ENCODE results near the gene LRRC4C. TPM values are rescaled to one million over a fixed set of nuclear protein-coding genes. Genes with fewer than 3 reads are reported as not detected.

Gene LRRC4C
- total RNA-seq, 1 donor from 2014 or later: not detected

DNA sequence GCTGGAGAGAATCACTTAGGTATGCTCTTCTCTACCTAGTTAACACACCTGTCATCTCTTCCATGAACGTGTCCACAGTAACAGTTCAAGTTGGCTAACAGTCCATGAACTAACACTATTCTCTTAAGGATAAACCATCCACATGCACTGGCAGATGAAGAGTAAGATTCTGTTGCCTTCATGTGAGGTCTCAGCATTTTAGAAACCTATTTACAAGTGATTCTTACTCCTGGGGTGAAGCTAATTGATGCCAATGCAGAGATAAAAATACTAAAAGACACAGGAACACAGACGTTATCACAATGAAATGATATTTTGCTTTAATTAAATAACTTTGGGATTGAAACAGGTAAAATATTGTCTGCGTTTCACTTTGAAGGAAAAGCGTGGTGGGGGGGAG, 1.3 kb downstream of the LRRC4C start:
- DNase-seq (ENCODE audit: low spot score in 2 of 2): no peak
- intact Hi-C loops (cut with DNase I): no loop called here
- TF ChIP-seq, protein P1, sequence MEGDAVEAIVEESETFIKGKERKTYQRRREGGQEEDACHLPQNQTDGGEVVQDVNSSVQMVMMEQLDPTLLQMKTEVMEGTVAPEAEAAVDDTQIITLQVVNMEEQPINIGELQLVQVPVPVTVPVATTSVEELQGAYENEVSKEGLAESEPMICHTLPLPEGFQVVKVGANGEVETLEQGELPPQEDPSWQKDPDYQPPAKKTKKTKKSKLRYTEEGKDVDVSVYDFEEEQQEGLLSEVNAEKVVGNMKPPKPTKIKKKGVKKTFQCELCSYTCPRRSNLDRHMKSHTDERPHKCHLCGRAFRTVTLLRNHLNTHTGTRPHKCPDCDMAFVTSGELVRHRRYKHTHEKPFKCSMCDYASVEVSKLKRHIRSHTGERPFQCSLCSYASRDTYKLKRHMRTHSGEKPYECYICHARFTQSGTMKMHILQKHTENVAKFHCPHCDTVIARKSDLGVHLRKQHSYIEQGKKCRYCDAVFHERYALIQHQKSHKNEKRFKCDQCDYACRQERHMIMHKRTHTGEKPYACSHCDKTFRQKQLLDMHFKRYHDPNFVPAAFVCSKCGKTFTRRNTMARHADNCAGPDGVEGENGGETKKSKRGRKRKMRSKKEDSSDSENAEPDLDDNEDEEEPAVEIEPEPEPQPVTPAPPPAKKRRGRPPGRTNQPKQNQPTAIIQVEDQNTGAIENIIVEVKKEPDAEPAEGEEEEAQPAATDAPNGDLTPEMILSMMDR (IDR thresholded peaks at IDR 0.05): no peak

DNA sequence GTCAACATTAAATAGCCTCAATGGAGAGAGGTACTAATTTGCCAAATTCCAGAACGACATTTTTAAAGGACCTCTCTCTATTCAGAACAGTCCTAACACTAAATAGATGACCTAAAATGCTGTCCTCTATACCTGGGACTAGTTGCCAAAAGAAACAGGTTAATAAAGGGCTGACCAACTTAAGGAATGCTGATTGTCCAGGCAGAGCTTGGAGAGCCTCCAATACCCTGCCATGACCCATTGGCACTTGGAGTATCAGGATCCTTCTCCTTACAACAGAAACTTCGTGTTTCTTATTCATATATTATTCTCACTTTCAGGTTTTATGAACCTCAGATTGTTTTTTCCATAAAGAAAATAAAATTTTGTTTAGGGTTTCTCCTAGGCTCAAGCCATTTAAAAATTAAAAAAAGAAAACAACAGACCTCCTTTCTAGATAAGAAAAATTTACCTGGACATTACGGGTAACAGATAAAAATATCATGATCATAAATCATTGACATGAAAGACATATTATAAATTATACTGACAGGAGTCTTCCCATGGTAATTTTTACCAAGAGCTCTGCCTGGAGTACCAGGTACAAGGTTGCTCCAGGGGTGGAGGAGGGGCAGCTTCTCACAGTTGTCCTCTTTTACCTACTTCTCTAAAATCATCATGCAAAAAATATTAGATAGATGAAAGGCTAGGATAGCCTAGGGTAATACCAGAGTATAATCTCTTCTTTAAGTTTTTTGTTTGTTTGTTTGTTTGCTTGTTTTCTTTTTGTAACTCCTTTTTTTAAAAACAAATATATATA, 2.0 kb downstream of the LRRC4C start:
- DNase-seq (ENCODE audit: low spot score in 2 of 2): no peak
- intact Hi-C loops (cut with DNase I): no loop called here
- Histone ChIP-seq H3K9me3 (no peaks in the 10 kb centered on the region), H3K27me3 (no peaks in the 10 kb centered on the region), H3K4me1 (no peaks in the 10 kb centered on the region), H3K4me3 (no peak overlapping the region), H3K36me3 (no peaks in the 10 kb centered on the region), H3K27ac (no peak overlapping the region)
- TF ChIP-seq, protein P1 (IDR thresholded peaks at IDR 0.05): no peak

More for the DNA sequence above, 1.3 kb downstream of the LRRC4C start:
- no peaks in the 10 kb centered on the region for H3K36me3 ChIP-seq
- no peaks in the 10 kb centered on the region for H3K9me3 ChIP-seq
- no peaks in the 10 kb centered on the region for H3K27me3 ChIP-seq
- no peak overlapping the region for H3K27ac ChIP-seq
- H3K4me3 ChIP-seq: no peak overlapping the region
- no peaks in the 10 kb centered on the region for H3K4me1 ChIP-seq

DNA sequence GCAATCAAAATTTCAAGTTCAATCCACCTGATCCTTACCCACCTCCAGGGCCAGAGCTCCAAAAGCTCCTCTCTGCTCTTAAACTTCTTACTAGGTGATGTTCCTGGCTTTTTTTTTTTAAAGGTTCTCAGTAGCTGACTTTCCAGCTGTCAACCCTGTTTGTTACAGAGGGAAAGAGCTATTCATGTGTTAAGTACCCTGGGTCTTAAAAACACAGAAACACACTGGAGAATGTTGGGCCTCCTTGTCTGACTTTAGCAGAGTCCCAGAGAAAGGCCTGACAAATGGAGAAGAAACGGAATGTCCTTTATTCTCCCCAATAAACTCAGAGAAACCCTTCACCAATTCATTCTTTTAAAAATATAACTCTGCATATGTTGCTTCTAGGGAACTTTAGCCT, 3.2 kb downstream of the LRRC4C start:
- Histone ChIP-seq H3K36me3 (no peaks in the 10 kb centered on the region), H3K4me1 (no peaks in the 10 kb centered on the region), H3K27ac (no peak overlapping the region), H3K4me3 (no peak overlapping the region), H3K9me3 (no peaks in the 10 kb centered on the region), H3K27me3 (no peaks in the 10 kb centered on the region)
- TF ChIP-seq, protein P1 (IDR thresholded peaks at IDR 0.05): no peak
- DNase-seq (ENCODE audit: low spot score in 2 of 2): no peak
- intact Hi-C loops (cut with DNase I): no loop called here

DNA sequence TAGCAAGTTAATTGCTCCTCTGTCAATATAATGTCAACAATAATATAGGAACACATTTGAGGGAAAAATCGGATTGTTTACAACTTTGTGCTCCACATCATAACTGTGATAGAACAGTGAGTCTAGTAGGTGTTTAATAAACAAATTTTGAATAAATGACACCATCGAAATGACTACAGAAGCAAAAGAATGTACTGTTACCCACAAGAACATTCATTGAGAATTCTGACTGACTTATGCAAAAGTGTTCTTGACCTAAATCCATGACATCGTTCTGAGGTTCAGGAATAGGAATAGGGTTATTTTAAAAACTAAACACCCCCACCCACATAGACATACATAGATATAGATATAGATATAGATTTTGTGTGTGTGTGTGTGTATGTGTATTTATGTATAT, 8.4 kb downstream of the LRRC4C start:
- no peaks in the 10 kb centered on the region for H3K36me3 ChIP-seq
- intact Hi-C loops (cut with DNase I): no loop called here
- TF ChIP-seq, protein P1 (IDR thresholded peaks at IDR 0.05): no peak
- H3K27me3 ChIP-seq: no peaks in the 10 kb centered on the region
- no peaks in the 10 kb centered on the region for H3K9me3 ChIP-seq
- no peak overlapping the region for H3K27ac ChIP-seq
- DNase-seq (ENCODE audit: low spot score in 2 of 2): no peak
- no peaks in the 10 kb centered on the region for H3K4me1 ChIP-seq
- H3K4me3 ChIP-seq: no peak overlapping the region

DNA sequence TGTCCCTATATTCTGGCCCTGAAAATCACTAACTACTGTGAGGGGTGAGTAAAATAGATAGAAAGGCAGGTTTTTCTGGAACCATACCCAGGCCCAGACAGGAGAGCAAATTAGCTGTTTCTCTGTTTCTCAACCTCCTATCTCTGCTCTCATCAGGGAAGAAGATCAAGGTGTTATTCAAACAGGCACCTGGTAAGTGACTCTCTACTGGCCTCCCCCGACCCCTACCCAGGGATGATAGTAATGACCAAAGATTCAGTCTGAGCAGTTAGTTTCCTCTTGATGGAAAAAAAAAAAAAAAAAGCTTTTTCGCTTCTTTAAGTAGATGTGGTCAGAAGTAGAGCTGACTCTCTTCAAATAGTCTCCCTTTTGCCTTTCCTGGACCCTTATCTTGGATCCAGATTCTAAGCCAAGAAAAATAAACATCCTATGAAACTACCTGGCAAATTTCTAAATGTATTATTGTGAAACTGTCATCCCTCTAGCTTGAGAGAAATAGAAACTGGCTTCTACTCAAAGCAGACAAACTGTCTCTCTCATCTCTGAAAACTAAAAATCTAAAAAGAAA, 9.9 kb downstream of the LRRC4C start:
- H3K4me3 ChIP-seq: no peak overlapping the region
- no peaks in the 10 kb centered on the region for H3K27me3 ChIP-seq
- intact Hi-C loops (cut with DNase I): no loop called here
- H3K27ac ChIP-seq: no peak overlapping the region
- TF ChIP-seq, protein P1 (IDR thresholded peaks at IDR 0.05): no peak
- no peaks in the 10 kb centered on the region for H3K9me3 ChIP-seq
- DNase-seq (ENCODE audit: low spot score in 2 of 2): no peak
- no peaks in the 10 kb centered on the region for H3K36me3 ChIP-seq
- H3K4me1 ChIP-seq: no peaks in the 10 kb centered on the region

Data from ascending aorta (tissue), 2 donors.